Body of pancreas (tissue), 4 donors: ENCODE measurements around the gene CDH4.

ENCODE experiments used
- POLR2A ChIP-seq, 3 donors: fragments of 450-650 bp; IDR thresholded peaks; one replicate each; pipeline ENCODE4 v1.6.1; 2016; ENCODE audit warnings: antibody characterized with exemption in 3 of 3, mild to moderate bottlenecking in 2 of 3
- TF ChIP-seq, protein P1 (sequence below), 7 experiments: fragments of 450-650 bp in 4 of 7; fragments of 200-600 bp in 3 of 7; sonication (generic) in 3 of 7; IDR thresholded peaks; one replicate each; pipeline ENCODE4 v1.5.1; 2016 to 2019; ENCODE audit warnings: antibody characterized with exemption in 7 of 7

DNA sequence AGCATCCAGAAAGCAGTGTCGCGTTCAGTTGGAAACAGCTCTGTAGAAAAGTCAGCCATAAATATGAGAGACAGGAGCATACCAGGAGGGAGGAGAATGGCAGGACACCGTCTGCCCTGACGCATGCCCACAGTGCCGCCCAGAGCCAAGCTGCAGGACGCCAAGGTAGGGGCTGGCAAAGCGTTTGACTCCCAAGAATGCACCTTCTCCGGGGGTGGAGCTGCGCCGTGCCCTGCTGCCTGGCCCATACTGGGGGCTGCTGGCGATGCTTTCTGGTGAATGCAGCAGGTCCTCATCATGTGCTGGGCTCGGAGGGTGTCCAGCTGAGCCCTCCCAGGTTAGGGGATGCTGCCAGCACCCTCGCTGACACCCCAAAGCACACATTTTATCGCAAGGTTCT lies 349.8 kb downstream of the CDH4 start:
- no peak for TF ChIP-seq POLR2A (IDR thresholded peaks at IDR 0.05)
- TF ChIP-seq, protein P1, sequence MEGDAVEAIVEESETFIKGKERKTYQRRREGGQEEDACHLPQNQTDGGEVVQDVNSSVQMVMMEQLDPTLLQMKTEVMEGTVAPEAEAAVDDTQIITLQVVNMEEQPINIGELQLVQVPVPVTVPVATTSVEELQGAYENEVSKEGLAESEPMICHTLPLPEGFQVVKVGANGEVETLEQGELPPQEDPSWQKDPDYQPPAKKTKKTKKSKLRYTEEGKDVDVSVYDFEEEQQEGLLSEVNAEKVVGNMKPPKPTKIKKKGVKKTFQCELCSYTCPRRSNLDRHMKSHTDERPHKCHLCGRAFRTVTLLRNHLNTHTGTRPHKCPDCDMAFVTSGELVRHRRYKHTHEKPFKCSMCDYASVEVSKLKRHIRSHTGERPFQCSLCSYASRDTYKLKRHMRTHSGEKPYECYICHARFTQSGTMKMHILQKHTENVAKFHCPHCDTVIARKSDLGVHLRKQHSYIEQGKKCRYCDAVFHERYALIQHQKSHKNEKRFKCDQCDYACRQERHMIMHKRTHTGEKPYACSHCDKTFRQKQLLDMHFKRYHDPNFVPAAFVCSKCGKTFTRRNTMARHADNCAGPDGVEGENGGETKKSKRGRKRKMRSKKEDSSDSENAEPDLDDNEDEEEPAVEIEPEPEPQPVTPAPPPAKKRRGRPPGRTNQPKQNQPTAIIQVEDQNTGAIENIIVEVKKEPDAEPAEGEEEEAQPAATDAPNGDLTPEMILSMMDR (IDR thresholded peaks at IDR 0.05): no peak
